ENCODE results near the gene ELP5. TPM values are rescaled to one million over a fixed set of nuclear protein-coding genes. Genes with fewer than 3 reads are reported as not detected.

The ELP5 gene
- total and polyA plus RNA-seq, 10 of the 15 experiments (the other 5 are each of a cell fraction or from before 2014, with no cell fraction given) = 41.1 to 109 (median 77.5) TPM

DNA sequence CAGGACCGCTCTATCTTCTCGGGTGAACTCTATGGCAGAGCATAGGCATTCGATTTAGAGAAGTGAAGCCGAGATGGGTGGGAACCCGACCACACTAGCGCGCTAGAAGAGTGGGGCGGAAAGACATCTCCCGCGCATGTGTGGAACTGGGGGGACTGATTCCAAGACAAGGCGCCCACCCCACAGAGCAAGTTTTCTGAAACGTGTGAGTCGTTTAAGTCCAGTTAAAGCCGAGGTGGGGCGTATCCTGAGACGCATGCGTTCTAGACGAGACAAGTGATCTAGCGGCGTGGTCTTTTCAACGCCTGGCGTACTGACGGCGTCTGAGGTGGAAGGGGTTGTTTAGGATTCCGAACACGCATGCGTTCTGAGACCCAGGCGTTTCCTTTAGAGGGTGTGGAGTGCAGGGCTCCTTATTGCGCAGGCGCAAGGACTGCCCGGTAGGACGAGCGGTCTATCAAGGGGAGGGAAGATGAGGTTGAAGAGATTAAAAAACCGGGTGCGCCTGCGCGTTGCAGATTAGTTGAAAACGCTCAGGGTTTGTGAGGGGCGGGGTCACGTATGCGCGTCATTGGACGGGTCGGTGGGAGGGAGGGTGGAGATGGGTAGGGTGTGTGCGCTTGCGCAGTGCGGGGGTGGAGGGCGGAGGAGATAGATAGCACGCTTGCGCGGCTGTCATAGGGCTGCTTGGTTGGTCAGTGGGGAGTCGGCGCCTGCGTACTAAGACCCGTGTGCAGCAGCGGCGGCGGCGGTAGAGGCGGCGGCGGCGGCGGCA lies 55.1 kb downstream of the ELP5 start, which contains the start of gene EIF5A (continued):
- TF ChIP-seq, protein P1, sequence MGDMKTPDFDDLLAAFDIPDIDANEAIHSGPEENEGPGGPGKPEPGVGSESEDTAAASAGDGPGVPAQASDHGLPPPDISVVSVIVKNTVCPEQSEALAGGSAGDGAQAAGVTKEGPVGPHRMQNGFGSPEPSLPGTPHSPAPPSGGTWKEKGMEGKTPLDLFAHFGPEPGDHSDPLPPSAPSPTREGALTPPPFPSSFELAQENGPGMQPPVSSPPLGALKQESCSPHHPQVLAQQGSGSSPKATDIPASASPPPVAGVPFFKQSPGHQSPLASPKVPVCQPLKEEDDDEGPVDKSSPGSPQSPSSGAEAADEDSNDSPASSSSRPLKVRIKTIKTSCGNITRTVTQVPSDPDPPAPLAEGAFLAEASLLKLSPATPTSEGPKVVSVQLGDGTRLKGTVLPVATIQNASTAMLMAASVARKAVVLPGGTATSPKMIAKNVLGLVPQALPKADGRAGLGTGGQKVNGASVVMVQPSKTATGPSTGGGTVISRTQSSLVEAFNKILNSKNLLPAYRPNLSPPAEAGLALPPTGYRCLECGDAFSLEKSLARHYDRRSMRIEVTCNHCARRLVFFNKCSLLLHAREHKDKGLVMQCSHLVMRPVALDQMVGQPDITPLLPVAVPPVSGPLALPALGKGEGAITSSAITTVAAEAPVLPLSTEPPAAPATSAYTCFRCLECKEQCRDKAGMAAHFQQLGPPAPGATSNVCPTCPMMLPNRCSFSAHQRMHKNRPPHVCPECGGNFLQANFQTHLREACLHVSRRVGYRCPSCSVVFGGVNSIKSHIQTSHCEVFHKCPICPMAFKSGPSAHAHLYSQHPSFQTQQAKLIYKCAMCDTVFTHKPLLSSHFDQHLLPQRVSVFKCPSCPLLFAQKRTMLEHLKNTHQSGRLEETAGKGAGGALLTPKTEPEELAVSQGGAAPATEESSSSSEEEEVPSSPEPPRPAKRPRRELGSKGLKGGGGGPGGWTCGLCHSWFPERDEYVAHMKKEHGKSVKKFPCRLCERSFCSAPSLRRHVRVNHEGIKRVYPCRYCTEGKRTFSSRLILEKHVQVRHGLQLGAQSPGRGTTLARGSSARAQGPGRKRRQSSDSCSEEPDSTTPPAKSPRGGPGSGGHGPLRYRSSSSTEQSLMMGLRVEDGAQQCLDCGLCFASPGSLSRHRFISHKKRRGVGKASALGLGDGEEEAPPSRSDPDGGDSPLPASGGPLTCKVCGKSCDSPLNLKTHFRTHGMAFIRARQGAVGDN (IDR thresholded peaks at IDR 0.05) = 0 out of 2 replicates have a peak, but pooled peaks have one; percentile 61
- TF ChIP-seq, protein P2, sequence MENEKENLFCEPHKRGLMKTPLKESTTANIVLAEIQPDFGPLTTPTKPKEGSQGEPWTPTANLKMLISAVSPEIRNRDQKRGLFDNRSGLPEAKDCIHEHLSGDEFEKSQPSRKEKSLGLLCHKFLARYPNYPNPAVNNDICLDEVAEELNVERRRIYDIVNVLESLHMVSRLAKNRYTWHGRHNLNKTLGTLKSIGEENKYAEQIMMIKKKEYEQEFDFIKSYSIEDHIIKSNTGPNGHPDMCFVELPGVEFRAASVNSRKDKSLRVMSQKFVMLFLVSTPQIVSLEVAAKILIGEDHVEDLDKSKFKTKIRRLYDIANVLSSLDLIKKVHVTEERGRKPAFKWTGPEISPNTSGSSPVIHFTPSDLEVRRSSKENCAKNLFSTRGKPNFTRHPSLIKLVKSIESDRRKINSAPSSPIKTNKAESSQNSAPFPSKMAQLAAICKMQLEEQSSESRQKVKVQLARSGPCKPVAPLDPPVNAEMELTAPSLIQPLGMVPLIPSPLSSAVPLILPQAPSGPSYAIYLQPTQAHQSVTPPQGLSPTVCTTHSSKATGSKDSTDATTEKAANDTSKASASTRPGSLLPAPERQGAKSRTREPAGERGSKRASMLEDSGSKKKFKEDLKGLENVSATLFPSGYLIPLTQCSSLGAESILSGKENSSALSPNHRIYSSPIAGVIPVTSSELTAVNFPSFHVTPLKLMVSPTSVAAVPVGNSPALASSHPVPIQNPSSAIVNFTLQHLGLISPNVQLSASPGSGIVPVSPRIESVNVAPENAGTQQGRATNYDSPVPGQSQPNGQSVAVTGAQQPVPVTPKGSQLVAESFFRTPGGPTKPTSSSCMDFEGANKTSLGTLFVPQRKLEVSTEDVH (IDR thresholded peaks at IDR 0.05; ENCODE audit: low read depth, partially characterized antibody) = peak; percentile 83
- TF ChIP-seq HDAC2 (IDR thresholded peaks at IDR 0.05) (no peak), TBL1XR1 (IDR thresholded peaks at IDR 0.05; ENCODE audit: low read depth, low read length) (peak; percentile 64; the same call in 1 of the 2 replicates), MYB (IDR thresholded peaks at IDR 0.05; ENCODE audit: borderline replicate concordance, low read depth, low read length) (no peak), MTA3 (IDR thresholded peaks at IDR 0.05; ENCODE audit: borderline replicate concordance, low read length) (no peak), JUND (IDR thresholded peaks at IDR 0.05; ENCODE audit: low read depth, low read length) (no peak), WRNIP1 (IDR thresholded peaks at IDR 0.05; ENCODE audit: borderline replicate concordance, low read depth, low read length) (no peak), GABPA (IDR thresholded peaks at IDR 0.05; ENCODE audit: low read depth) (no peak; the same call in 1 of the 2 replicates), ATF7 (IDR thresholded peaks at IDR 0.05; ENCODE audit: low read depth) (0 out of 2 replicates have a peak, but pooled peaks have one; percentile 65), FOXK2 (IDR thresholded peaks at IDR 0.05) (peak; percentile 56), CHD2 (IDR thresholded peaks at IDR 0.05; ENCODE audit: borderline replicate concordance, low read depth, low read length) (peak; percentile 50; the same call in 1 of the 2 replicates), SMAD5 (IDR thresholded peaks at IDR 0.05; ENCODE audit: low read depth) (peak; percentile 82), ZZZ3 (IDR thresholded peaks at IDR 0.05; ENCODE audit: control insufficient read depth, insufficient read length, low read depth) (no peak)
- TF ChIP-seq, protein P3, sequence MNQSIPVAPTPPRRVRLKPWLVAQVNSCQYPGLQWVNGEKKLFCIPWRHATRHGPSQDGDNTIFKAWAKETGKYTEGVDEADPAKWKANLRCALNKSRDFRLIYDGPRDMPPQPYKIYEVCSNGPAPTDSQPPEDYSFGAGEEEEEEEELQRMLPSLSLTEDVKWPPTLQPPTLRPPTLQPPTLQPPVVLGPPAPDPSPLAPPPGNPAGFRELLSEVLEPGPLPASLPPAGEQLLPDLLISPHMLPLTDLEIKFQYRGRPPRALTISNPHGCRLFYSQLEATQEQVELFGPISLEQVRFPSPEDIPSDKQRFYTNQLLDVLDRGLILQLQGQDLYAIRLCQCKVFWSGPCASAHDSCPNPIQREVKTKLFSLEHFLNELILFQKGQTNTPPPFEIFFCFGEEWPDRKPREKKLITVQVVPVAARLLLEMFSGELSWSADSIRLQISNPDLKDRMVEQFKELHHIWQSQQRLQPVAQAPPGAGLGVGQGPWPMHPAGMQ (IDR thresholded peaks at IDR 0.05; ENCODE audit: borderline replicate concordance) = no peak
- TF ChIP-seq, protein P4, sequence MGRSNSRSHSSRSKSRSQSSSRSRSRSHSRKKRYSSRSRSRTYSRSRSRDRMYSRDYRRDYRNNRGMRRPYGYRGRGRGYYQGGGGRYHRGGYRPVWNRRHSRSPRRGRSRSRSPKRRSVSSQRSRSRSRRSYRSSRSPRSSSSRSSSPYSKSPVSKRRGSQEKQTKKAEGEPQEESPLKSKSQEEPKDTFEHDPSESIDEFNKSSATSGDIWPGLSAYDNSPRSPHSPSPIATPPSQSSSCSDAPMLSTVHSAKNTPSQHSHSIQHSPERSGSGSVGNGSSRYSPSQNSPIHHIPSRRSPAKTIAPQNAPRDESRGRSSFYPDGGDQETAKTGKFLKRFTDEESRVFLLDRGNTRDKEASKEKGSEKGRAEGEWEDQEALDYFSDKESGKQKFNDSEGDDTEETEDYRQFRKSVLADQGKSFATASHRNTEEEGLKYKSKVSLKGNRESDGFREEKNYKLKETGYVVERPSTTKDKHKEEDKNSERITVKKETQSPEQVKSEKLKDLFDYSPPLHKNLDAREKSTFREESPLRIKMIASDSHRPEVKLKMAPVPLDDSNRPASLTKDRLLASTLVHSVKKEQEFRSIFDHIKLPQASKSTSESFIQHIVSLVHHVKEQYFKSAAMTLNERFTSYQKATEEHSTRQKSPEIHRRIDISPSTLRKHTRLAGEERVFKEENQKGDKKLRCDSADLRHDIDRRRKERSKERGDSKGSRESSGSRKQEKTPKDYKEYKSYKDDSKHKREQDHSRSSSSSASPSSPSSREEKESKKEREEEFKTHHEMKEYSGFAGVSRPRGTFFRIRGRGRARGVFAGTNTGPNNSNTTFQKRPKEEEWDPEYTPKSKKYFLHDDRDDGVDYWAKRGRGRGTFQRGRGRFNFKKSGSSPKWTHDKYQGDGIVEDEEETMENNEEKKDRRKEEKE (IDR thresholded peaks at IDR 0.05) = no peak
- TF ChIP-seq, protein P5, sequence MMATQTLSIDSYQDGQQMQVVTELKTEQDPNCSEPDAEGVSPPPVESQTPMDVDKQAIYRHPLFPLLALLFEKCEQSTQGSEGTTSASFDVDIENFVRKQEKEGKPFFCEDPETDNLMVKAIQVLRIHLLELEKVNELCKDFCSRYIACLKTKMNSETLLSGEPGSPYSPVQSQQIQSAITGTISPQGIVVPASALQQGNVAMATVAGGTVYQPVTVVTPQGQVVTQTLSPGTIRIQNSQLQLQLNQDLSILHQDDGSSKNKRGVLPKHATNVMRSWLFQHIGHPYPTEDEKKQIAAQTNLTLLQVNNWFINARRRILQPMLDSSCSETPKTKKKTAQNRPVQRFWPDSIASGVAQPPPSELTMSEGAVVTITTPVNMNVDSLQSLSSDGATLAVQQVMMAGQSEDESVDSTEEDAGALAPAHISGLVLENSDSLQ (IDR thresholded peaks at IDR 0.05) = peak; percentile 91
